HG03039 (cell line): ENCODE data around the gene DMD.
"Not testable (repeated sequence)": the region's sequence is repeated elsewhere in the genome, so short reads cannot be mapped to it uniquely, and the experiment has no call there.

Source experiments
- ATAC-seq: cut with Tn5 transposase; IDR thresholded peaks from one replicate; pipeline ENCODE4 v1.9.1; 2021; ENCODE audit warnings: mild to moderate bottlenecking, moderate library complexity; ENCODE audit not compliant: unreplicated experiment

Gene DMD

DNA sequence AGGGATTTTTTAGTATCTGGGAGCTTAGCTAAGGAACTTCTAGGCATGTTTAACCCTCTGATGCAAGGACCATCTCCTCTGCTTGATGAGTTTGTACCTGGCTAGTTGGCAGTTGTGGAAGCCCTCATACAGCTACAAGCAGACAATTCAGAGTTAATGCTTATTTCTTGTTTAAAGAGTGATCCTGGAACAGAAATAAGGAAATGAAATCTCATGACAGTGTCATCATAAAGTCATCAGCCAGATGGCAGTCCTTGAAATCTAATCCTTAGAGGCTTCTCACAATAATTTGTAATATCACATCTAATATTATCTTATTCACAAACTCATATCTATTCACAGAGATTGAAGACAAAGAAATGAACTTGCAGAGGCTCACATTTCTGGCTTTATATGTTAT, 1557.9 kb downstream of the DMD start:
- no peak for ATAC-seq

DNA sequence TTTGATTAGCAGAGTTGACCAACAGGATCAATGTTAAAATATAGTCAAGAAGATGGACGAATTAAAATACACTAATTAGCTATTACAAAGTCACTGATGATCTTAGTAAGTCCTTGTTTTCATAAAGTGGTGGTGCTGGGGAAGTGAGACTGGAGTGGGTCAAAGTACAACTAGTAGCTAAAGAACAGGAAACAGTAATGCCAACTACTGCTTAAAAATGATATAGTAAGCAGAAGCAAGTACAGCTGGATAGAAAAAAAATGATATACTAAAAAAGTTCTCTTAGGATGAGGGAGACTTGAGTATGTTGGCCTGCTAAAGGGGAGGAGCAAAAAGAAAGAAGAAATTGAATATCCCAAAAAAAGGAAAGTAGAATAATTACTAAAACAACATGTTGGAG, 1558.7 kb downstream of the DMD start:
- no peak for ATAC-seq

DNA sequence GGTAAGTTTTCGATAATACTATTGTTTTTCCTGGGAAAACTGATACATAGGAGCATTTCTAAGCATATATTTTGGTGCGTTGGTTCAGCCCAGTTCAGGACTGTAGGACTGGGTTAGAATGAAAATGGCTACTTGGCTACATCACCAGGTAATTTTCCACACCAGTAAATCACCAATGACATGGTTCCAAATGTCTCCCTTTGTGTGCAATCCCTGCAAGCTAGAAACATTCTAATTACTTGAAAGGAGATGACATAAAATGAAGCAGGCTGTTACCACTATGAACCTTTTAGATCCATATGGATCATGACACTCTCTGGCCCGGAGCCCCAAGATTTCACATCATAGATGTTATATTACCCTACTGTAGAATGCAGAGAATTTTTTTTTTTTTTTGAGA, 1562.1 kb downstream of the DMD start:
- no peak for ATAC-seq

DNA sequence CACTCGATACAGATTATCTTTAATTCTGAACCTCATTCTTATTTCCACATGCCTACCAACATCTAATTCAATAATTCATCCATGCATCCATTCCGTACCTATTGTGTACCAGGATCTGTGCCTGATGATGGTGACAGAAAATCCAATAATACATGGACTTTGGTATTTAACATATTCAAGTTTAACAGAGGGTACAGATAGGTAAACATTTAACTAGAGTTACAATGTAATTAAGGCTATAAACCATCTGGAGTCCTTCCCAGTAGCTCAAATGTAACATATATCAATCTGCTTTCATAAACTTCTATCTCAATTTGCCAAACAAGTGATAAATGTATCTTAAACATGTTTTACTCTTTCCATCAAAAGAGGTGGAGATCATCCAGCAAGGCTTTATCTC, 1578.0 kb downstream of the DMD start:
- no peak for ATAC-seq

DNA sequence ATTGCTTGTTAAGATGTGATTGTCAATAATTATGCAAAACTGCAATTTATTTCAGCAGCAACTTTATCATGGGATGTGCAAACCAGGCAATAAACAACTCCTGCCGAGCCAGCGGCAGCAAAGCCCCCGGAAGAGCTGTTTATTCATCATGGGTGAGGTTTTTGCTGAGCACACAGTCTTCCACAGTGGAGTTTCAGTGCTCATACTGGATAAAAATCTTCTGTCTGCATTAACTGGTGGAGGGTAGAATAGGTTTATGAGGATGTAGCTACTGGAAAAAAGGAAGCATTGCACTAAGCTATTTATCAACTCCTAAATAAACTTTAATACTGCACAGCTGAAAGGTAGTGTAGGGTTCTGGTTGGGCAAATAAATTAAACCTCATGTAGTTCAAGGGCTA, 1582.2 kb downstream of the DMD start:
- ATAC-seq = no peak

DNA sequence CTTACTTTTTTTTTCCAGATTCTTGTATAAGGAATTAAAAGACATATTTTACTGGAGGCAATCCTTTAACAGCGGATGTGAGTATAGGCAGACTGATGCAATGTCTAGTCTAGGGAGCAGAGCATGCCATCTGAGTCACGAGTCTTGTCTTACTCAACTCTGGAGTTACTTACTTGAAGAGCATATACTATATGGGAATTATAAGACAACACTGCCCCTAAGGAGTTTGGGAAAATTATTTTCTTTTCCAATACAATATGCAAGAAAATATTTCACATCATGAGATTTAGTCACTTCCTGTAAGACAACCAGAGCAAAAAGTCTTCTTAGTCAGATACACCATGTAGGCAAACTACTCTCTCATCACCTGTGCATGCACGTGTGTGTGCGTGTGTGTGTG, 1602.2 kb downstream of the DMD start:
- ATAC-seq = no peak

DNA sequence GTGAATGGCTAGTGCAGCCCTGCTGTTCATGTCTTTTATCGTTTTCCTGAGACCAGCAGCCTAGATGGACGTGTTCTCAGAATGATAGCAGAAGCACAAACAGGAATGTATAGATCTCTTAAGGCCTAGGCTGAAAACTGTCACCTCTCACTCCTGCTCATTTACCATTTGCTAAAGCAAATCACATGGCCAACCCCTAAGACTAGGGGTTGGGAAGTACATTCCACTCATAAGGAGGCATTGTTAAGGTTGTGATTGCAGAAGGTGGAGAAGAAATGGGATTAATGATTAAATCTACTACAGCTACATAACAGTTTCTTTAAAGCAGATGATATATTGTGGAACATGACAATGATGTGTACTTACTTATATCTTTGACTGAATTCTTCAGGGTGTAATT, 1602.7 kb downstream of the DMD start:
- ATAC-seq = no peak

DNA sequence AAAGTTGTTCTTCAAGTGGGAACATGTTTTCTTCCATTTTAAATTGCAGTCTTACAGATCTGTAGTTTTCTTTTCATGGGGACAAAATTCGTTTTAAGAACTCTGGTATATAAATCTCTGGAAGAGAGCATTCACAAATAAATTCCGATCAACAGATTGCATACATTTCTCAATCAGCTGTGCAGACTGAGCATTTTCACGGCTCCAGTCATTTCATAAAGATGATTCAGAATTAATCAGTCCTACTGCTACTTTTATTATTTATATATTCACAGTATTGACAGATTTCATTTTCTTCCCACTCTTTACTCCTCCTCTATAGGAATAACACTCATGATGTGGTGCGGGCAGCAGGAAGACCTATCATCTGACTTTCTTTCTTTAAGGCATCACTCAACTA, 1604.6 kb downstream of the DMD start:
- ATAC-seq = no peak

DNA sequence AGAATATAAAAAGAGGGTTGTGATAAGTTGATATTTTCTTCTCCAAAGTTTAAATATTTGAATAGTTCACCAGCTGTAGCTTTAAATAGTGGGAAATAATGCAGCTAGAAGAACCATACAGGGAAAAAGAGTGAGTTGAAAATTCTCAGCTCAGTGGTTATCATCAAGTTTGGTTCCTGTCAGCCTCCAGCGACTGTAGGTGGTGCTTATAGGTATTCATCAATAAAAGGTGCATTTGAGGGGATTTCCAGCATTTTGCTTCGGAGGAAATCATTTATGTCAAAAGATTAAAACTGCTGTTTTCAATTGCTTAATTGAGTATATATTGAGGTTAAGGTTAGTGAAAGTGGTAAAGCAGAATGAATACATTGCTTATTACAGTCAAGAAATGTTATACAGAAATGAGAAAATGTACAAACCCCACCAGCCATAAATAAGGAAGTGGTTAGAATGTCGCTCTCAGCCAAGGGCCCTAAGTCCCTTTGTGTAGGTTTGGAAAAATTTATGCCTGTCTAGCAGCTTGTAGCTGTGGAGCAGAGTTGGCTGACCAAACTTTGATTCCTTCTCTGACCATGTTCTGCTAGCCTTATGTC, 1606.6 kb downstream of the DMD start:
- ATAC-seq = no peak

DNA sequence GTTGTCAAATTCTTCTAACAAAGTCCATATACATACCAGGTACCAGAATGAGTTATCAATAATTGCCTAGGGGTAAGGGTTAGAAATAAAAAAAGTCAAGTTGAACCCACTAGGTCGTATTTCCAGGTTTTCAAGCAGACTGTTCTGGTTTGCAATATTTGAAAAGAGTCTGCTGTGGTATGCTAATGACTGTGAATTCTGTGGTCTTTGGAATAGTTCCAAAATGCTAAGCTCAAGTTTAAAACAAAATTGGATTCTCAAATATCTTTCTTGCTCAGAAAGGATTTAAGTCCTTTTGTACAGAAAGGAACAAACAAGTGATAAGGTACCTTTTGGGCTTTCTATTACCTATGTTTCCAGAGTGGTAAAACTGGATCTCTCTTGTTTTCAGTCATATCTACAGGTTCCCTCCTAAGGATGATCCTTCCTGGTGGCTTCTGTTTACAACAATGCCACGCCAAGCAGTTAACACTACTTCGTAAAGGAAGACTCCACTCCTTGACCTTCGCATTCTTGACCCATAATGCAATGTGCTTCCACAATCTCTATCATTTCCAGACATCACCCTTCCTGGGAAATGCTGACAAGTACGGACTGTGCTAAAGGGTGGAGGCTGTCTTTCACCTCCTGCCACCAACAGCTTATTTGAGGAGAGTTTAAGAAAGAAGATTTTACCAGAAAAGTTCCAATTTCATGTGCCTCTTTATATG, 1607.8 kb downstream of the DMD start:
- ATAC-seq = no peak

DNA sequence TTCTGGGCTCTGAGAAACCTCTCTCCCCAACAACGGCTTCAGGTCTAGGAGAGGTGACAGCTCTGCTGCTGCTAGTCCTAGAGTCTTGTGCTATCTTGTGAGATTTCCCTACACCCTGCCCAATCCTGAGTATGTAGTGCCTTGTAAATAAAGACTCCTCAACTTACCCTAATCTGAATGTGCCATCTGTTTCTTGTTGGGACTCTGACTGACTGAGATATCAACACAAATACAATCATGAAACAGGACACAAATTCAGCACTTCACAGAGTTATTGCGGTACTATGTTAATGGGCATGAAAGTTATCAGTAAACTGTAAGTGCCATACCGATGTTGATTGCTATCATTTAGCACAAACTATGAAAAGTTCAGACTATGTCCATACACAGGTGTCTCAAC, 1610.5 kb downstream of the DMD start:
- no peak for ATAC-seq

DNA sequence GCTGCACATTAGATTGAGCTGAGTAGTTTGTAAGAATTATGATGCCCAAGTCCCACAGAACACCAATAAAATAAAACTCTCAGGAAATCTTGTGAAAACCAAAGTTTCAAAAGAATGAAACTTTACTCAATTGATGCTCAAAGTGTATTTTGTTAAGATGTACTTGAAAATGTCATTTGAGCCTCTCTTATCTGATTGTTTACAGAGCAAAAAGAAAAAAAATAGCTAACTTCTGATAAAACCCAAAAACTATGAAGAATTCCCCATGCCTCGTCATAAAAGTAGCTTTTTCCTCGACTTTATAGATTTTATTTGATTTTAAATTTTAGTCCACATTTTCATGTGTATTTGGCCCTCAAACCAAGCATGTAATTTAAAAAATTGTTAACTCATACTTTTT, 1618.0 kb downstream of the DMD start:
- ATAC-seq = no peak

DNA sequence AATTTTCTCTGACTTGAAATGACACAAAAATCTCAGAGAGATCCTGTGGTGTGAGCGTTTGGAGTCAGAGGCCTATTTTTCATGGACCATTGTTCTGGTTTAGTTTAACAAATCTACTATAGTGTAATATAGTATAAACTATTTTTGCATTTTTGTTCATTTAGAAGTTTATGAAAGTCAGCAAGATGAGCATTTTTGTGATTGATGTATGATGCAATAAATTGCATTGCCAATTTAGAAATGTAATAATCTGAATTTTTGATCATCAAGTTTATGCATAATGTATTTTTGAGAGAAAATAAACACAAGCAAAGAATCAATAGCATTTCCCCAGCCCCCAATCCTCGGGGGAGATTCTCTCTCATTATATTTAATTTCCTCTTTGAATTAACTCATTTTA, 1620.0 kb downstream of the DMD start:
- ATAC-seq = no peak

DNA sequence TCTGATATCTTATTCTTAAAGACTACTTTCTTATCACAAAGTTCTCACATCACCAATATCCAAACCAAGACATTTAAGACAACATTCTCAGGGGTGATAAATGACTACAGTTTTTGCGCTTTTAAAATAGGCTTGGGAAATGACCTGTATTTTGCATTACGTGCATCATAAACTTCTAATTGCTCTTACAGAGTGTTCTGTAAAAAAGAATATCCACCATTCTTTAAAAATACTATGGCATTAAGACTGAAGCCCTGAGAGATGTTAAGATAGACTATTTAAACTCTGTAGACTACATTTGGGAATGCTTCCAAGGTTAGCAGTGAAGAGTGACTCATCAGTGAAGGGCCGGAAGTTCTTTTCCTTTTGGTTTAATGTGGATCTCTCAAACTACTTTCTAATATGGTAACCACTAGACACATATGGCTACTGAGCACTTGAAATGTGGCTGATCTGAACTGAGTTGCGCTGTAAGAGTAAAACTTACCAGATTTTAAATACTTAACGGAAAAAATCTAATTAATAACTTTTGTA, 1620.7 kb downstream of the DMD start:
- ATAC-seq = no peak

DNA sequence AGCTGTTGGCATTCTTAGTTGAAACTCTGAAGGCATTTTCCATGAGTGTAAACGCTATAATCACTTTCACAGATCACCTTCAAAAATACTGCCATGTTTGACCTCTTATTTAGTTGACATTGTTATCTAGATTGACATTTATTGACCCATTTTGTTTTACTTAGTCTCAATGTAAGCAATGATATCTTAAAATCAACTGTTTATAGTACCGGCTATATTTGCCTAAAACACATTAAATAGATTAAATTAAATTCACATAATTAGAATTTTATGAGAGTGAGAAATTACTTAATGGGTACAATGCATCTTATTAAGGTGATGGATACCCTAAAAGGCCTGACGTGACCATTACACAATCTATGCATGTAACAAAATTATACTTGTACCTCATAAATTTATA, 1621.8 kb downstream of the DMD start:
- no peak for ATAC-seq

DNA sequence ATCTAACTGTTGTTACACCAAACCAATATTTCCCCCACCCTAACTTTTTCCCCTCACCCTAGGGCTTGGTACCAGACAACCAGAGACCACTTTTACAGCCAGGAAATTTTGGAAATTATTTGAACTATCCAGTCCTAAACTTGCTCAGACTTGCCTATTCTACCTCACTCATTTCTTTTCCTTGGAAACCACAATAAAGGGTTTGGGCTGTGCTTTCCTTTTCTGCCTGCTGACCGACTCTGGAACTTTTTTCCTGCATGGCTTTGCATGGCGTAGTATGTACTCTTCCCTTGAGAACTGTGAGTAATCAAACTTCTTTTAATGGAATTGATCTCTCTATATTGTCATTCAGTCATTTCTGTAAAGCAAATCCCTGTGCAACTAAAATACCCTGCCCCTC, 1623.0 kb downstream of the DMD start:
- ATAC-seq = no peak

DNA sequence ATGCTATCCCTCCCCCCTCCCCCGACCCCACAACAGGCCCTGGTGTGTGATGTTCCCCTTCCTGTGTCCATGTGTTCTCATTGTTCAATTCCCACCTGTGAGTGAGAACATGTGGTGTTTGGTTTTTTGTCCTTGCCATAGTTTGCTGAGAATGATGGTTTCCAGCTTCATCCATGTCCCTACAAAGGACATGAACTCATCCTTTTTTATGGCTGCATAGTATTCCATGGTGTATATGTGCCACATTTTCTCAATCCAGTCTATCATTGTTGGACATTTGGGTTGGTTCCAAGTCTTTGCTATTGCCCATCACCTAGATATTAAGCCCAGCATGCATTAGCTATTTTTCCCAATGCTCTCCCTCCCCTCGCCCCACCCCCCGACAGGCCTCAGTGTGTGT, 1627.5 kb downstream of the DMD start:
- ATAC-seq = not testable (repeated sequence)

DNA sequence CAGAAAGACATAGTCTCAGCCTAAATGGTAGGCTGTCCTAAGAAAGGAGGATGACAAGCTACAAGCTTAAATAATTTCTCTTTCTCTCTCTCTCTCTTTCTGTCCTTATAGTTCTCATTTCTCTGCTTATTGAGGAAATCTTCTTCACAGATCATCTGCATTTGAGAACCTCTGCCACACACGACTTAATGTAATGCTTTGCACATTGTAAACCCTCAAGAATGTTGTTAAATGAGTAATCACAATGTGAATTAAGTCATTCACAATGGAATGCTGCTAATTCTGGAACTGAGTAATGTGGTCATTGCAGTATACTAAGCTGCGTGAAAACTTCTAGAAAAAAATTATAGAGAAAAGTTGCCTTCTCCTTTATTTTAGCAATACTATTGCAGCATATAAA, 1630.6 kb downstream of the DMD start:
- ATAC-seq = no peak

DNA sequence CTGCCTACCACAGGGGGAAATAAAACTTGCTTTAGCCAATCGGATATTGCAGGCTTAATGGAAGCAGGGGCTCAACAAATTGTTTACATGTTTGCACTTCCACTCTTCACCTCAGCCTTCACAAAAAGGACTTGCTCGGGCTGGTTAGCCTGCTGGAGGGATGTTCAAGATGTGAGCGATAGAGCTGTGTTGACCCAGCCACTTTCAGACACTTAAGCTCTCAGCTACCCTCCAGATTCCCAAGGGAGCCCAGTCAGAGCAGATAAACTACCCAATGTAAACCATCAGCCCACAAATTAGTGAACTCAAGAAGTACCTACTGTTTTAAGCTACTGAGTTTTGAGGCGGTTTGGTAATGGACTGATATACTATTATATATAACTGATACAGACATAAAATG, 1631.1 kb downstream of the DMD start:
- ATAC-seq = no peak

DNA sequence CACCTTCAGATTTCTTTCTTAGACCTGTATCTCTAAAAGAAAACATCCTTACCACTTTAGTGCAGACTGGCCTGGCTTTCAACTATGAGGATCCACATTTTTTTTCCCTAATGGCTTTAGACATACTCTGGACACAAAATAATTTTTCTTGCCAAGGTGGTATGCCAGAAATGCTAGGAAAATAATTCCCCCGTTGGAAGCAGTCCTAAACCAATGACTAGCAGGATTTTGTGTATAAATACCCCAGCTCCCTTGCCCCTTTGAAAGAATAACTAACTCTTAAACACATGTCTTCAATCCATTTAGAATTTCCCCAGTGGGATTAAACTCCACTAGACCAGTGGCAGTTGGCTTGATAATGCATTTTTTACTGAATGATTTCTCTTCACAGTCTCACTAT, 1639.0 kb downstream of the DMD start:
- no peak for ATAC-seq

DNA sequence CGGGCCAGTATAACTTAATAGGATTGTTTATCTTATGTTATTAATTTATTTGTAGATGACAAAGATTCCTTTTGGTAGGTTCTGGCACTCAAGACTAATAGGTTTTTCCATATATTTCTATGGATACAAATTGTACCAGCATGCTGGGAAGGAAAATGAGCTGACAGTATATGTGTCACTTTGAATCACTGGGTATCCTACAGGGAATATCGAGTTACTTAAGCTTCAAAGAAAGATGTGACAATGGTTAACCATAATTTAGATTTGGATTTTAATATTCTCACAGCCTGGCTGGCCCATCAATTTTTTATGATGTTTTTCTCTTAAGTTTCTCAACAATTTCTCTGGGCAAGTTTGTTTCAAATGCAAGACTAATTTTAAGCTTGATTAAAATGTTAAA, 1640.7 kb downstream of the DMD start:
- ATAC-seq = no peak

DNA sequence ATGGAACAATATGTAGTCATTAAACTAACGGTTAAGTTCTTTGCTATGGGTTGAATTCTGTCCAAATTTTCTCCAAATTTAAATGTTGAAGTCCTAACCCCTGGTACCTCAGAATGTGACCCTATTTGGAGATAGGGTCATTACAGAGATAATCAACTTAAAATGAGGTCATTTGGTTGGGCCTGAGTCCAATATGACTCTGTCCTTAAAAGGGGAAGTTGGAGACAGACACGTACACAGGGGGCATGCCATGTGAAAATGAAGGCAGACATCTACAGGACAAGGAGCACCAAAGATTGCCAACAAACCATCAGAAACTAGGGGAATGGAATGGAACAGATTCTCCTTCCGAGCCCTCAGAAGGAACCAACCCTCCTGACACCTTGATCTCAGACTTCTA, 1647.6 kb downstream of the DMD start:
- ATAC-seq = no peak

DNA sequence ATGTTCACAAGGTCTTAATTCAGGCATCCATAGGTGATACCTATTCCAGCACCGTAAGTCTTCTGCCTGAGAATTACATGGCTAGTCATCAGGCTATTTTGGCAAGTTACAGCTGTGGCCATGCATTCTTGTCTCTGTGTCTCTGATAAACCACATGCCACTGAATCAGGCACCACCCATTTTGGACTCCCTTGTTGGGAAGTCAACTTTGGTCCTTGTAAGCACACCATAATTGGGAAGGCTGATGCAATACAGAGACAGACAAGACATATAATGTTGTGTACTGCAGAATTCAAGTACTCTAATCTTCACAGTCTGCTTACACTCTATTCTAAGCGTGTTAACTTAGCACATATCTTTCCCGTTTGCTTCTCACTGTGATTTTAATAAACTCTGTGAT, 1655.8 kb downstream of the DMD start:
- no peak for ATAC-seq
